ENCODE measurements around the gene FOXQ1.

FOXQ1 gene

GRCh38 chr6:1310628-1311399, 1.1 kb upstream of the FOXQ1 start:
- TF ChIP-seq GATA2 (IDR thresholded peaks at IDR 0.05; ENCODE audit: low read depth, low read length) (no peak), GATA3 (IDR thresholded peaks at IDR 0.05; ENCODE audit: low read depth, low read length) (no peak)

GRCh38 chr6:1312203-1312472, 240 bp downstream of the FOXQ1 start:
- TF ChIP-seq GATA2 (IDR thresholded peaks at IDR 0.05; ENCODE audit: low read depth, low read length): no peak
- no peak for TF ChIP-seq GATA3 (IDR thresholded peaks at IDR 0.05; ENCODE audit: low read depth, low read length)

- TF ChIP-seq GATA3 (IDR thresholded peaks at IDR 0.05; ENCODE audit: low read depth, low read length) (no peak), GATA2 (IDR thresholded peaks at IDR 0.05; ENCODE audit: low read depth, low read length) (no peak)
Measured at GRCh38 chr6:1312473-1313367, 822 bp downstream of the FOXQ1 start.

GRCh38 chr6:1313384-1313766, 1.5 kb downstream of the FOXQ1 start:
- TF ChIP-seq GATA2 (IDR thresholded peaks at IDR 0.05; ENCODE audit: low read depth, low read length): no peak
- no peak for TF ChIP-seq GATA3 (IDR thresholded peaks at IDR 0.05; ENCODE audit: low read depth, low read length)

GRCh38 chr6:1313767-1314503, 2.0 kb downstream of the FOXQ1 start:
- TF ChIP-seq GATA3 (IDR thresholded peaks at IDR 0.05; ENCODE audit: low read depth, low read length) (no peak), GATA2 (IDR thresholded peaks at IDR 0.05; ENCODE audit: low read depth, low read length) (no peak)

- TF ChIP-seq GATA2 (IDR thresholded peaks at IDR 0.05; ENCODE audit: low read depth, low read length) (no peak), GATA3 (IDR thresholded peaks at IDR 0.05; ENCODE audit: low read depth, low read length) (no peak)
Measured at GRCh38 chr6:1314617-1315016, 2.7 kb downstream of the FOXQ1 start.

- TF ChIP-seq GATA2 (IDR thresholded peaks at IDR 0.05; ENCODE audit: low read depth, low read length) (no peak), GATA3 (IDR thresholded peaks at IDR 0.05; ENCODE audit: low read depth, low read length) (no peak)
Measured at GRCh38 chr6:1315201-1315559, 3.3 kb downstream of the FOXQ1 start.

- TF ChIP-seq GATA2 (IDR thresholded peaks at IDR 0.05; ENCODE audit: low read depth, low read length) (no peak), GATA3 (IDR thresholded peaks at IDR 0.05; ENCODE audit: low read depth, low read length) (no peak)
Measured at GRCh38 chr6:1315560-1316386, 3.9 kb downstream of the FOXQ1 start.

GRCh38 chr6:1316489-1316971, 4.6 kb downstream of the FOXQ1 start:
- no peak for TF ChIP-seq GATA2 (IDR thresholded peaks at IDR 0.05; ENCODE audit: low read depth, low read length)
- TF ChIP-seq GATA3 (IDR thresholded peaks at IDR 0.05; ENCODE audit: low read depth, low read length): no peak

GRCh38 chr6:1317302-1317815, 5.5 kb downstream of the FOXQ1 start:
- TF ChIP-seq GATA3 (IDR thresholded peaks at IDR 0.05; ENCODE audit: low read depth, low read length) (no peak), GATA2 (IDR thresholded peaks at IDR 0.05; ENCODE audit: low read depth, low read length) (no peak)

GRCh38 chr6:1318036-1318435, 6.1 kb downstream of the FOXQ1 start:
- no peak for TF ChIP-seq GATA3 (IDR thresholded peaks at IDR 0.05; ENCODE audit: low read depth, low read length)
- TF ChIP-seq GATA2 (IDR thresholded peaks at IDR 0.05; ENCODE audit: low read depth, low read length): no peak

GRCh38 chr6:1321738-1322137, 9.8 kb downstream of the FOXQ1 start:
- TF ChIP-seq GATA3 (IDR thresholded peaks at IDR 0.05; ENCODE audit: low read depth, low read length): no peak
- TF ChIP-seq GATA2 (IDR thresholded peaks at IDR 0.05; ENCODE audit: low read depth, low read length): no peak

GRCh38 chr6:1322156-1322555, 10.3 kb downstream of the FOXQ1 start:
- TF ChIP-seq GATA2 (IDR thresholded peaks at IDR 0.05; ENCODE audit: low read depth, low read length): no peak
- TF ChIP-seq GATA3 (IDR thresholded peaks at IDR 0.05; ENCODE audit: low read depth, low read length): no peak

Measured in SH-SY5Y (cell line).